Measurements from ENCODE around the gene KDM2A.

Gene KDM2A

DNA sequence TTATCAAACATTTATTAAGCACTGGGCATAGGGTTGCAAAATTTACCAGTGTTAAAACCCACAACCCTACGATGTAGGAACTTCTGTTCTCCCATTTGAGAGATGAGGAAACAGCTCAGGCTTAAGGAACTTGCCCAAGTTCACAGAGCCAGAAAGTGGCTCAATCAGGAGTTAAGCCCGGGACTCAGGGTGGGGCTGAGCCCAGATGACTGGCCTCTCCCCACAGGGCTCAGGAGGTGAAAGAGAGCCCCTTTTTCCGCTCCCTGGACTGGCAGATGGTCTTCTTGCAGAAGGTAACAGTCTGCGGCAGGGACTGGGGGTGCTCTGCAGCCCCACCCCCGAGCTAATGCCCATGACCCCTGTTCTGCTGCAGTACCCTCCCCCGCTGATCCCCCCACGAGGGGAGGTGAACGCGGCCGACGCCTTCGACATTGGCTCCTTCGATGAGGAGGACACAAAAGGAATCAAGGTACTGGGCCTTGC, 164.5 kb downstream of the KDM2A start:
- TF ChIP-seq, protein P1, sequence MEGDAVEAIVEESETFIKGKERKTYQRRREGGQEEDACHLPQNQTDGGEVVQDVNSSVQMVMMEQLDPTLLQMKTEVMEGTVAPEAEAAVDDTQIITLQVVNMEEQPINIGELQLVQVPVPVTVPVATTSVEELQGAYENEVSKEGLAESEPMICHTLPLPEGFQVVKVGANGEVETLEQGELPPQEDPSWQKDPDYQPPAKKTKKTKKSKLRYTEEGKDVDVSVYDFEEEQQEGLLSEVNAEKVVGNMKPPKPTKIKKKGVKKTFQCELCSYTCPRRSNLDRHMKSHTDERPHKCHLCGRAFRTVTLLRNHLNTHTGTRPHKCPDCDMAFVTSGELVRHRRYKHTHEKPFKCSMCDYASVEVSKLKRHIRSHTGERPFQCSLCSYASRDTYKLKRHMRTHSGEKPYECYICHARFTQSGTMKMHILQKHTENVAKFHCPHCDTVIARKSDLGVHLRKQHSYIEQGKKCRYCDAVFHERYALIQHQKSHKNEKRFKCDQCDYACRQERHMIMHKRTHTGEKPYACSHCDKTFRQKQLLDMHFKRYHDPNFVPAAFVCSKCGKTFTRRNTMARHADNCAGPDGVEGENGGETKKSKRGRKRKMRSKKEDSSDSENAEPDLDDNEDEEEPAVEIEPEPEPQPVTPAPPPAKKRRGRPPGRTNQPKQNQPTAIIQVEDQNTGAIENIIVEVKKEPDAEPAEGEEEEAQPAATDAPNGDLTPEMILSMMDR (IDR thresholded peaks at IDR 0.05; ENCODE audit: low read depth, low read length) = no peak
- in situ Hi-C loops (cut with HindIII; ENCODE audit: low sequenced_read_pairs) = no loop called here
- H3K4me3 ChIP-seq (ENCODE audit: low read depth, low read length) = no peak overlapping the region
- DNase-seq (ENCODE audit: low read depth, low spot score) = no peak

GRCh38 chr11:67284811-67285540, 165.9 kb downstream of the KDM2A start:
- H3K4me3 ChIP-seq (ENCODE audit: low read depth, low read length) = no peak overlapping the region
- in situ Hi-C loops (cut with HindIII; ENCODE audit: low sequenced_read_pairs) = no loop called here
- no peak for DNase-seq (ENCODE audit: low read depth, low spot score)
- TF ChIP-seq, protein P1 (IDR thresholded peaks at IDR 0.05; ENCODE audit: low read depth, low read length) = no peak

- TF ChIP-seq, protein P1 (IDR thresholded peaks at IDR 0.05; ENCODE audit: low read depth, low read length) = no peak
- H3K4me3 ChIP-seq (ENCODE audit: low read depth, low read length) = no peak overlapping the region
- in situ Hi-C loops (cut with HindIII; ENCODE audit: low sequenced_read_pairs) = no loop called here
- no peak for DNase-seq (ENCODE audit: low read depth, low spot score)
These were observed 166.8 kb downstream of the KDM2A start for GRCh38 chr11:67285541-67286498.

GRCh38 chr11:67286621-67287333, 167.7 kb downstream of the KDM2A start:
- TF ChIP-seq, protein P1 (IDR thresholded peaks at IDR 0.05; ENCODE audit: low read depth, low read length) = peak; percentile 15
- in situ Hi-C loops (cut with HindIII; ENCODE audit: low sequenced_read_pairs) = no loop called here
- no peak for DNase-seq (ENCODE audit: low read depth, low spot score)
- H3K4me3 ChIP-seq (ENCODE audit: low read depth, low read length) = no peak overlapping the region

DNA sequence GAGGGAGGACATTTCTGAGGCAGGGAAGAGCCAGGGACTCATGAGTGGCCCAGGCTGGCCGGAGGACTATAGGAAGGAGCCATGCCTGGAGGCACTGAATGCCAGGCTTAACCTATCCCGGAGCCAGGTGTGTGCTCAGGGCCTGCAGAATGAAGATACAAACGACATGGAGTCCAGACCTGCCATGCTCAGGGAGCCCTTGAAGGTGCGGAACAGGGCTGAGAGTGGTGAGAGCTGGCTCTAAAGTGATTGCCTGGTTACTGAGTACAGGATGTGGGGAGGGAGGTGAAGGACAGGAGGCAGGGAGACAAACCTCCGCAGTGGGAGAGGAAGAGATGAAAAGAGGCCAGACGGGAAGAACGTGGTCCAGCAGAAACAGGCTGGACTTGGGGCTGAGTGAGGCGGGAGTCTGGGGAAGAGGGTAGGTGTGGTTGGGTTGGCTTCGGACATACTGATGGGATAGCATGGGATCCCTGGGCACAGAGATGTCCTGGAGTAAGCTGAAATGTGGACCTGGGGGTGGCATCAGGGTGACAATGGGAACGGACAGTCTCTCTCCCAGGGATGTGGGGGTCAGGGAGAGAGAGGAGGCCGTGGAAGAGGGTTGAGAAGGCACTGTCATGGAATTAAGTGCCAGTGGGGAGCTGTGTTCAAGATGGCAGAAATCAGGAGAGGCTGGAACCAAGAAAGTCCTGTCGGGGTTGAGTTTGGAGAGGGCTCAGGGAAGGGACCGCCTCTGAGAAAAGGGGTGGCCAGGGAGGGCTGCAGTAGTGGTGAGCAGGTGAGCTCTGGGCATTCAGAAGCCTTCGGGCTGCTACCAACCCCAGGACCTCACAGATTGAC, 168.5 kb downstream of the KDM2A start:
- H3K4me3 ChIP-seq (ENCODE audit: low read depth, low read length) = peak overlapping the region; percentile 61
- no peak for DNase-seq (ENCODE audit: low read depth, low spot score)
- in situ Hi-C loops (cut with HindIII; ENCODE audit: low sequenced_read_pairs) = no loop called here
- TF ChIP-seq, protein P1 (IDR thresholded peaks at IDR 0.05; ENCODE audit: low read depth, low read length) = no peak
